Activated naive CD8-positive, alpha-beta T cell treated with anti-CD3 and anti-CD28 coated beads, Interleukin-2, amount 10 ng/mL, durations not matched to agents 7 days and 5 days (primary cell): Measurements from ENCODE around the gene HDAC11. TPM values are rescaled to one million over a fixed set of nuclear protein-coding genes. Genes with fewer than 3 reads are reported as not detected.

Source experiments
- ATAC-seq: fragments of 150-1000 bp; cut with Tn5 transposase; one replicate; pipeline ENCODE4 v1.10.0; 2021; ENCODE audit warnings: low read depth, moderate library complexity
- POLR2A ChIA-PET: fragments of 350-600 bp; sonication (Branson Sonifier 250); formaldehyde crosslinking; loops from one replicate; lab custom pipeline; 2021; ENCODE audit warnings: antibody characterized with exemption; lab: Charles Lee
- DNase-seq: peaks from one replicate; pipeline ENCODE4 v3.0.0; 2021
- H3K27ac Mint-ChIP-seq: one replicate; pipeline ENCODE4 v1.8.0; 2022; ENCODE audit warnings: mild to moderate bottlenecking, mixed read lengths
- H3K27me3 Mint-ChIP-seq: one replicate; pipeline ENCODE4 v1.8.0; 2022; ENCODE audit warnings: mild to moderate bottlenecking, moderate library complexity, mixed read lengths
- H3K36me3 Mint-ChIP-seq: one replicate; pipeline ENCODE4 v1.8.0; 2021; ENCODE audit warnings: mild to moderate bottlenecking, mixed read lengths
- H3K4me1 Mint-ChIP-seq: one replicate; pipeline ENCODE4 v1.8.0; 2021; ENCODE audit warnings: mixed read lengths
- H3K4me3 Mint-ChIP-seq: one replicate; pipeline ENCODE4 v1.8.0; 2022; ENCODE audit warnings: mild to moderate bottlenecking, moderate library complexity, mixed read lengths
- H3K9me3 Mint-ChIP-seq: one replicate; pipeline ENCODE4 v1.8.0; 2021; ENCODE audit warnings: mixed read lengths
- total RNA-seq, 2 experiments: library from RNA; stranded (reverse); gene quantifications; one replicate each; pipeline ENCODE4 v1.2.3, GENCODE V29; 2021

Gene HDAC11
- total RNA-seq, 2 experiments from 2014 or later: 4.1 to 4.9 TPM

GRCh38 chr3:13544293-13544831, 64.3 kb downstream of the HDAC11 start:
- peaks cover 41% of the 10 kb centered on the region for H3K27me3 Mint-ChIP-seq
- POLR2A ChIA-PET: interaction anchor here (1.0 to 1.7 kb wide), 3 partner anchors 15 to 198 kb away, joined by 3 to 5 read pairs (median 4); no protein-coding TSS in a partner anchor
- peaks cover 29% of the 10 kb centered on the region for H3K4me1 Mint-ChIP-seq
- peak overlapping the region; percentile 44 for H3K4me3 Mint-ChIP-seq
- peaks cover 5% of the 10 kb centered on the region for H3K36me3 Mint-ChIP-seq
- H3K9me3 Mint-ChIP-seq: peaks cover 8% of the 10 kb centered on the region
- H3K27ac Mint-ChIP-seq: no peak overlapping the region
- DNase-seq (peak; percentile 77), ATAC-seq (peak; percentile 97)

- peak overlapping the region; percentile 44 for H3K4me3 Mint-ChIP-seq
- no peak overlapping the region for H3K27ac Mint-ChIP-seq
- peaks cover 45% of the 10 kb centered on the region for H3K27me3 Mint-ChIP-seq
- peaks cover 8% of the 10 kb centered on the region for H3K9me3 Mint-ChIP-seq
- peaks cover 5% of the 10 kb centered on the region for H3K36me3 Mint-ChIP-seq
- peaks cover 34% of the 10 kb centered on the region for H3K4me1 Mint-ChIP-seq
- POLR2A ChIA-PET: interaction anchor here (1.2 to 1.7 kb wide), 2 partner anchors 77 to 199 kb away, joined by 3 to 5 read pairs; no protein-coding TSS in a partner anchor
- ATAC-seq (no peak), DNase-seq (no peak)
Observed at GRCh38 chr3:13544951-13545651, 65.0 kb downstream of the HDAC11 start.

GRCh38 chr3:13545952-13546454, 65.9 kb downstream of the HDAC11 start:
- peaks cover 5% of the 10 kb centered on the region for H3K9me3 Mint-ChIP-seq
- peaks cover 3% of the 10 kb centered on the region for H3K36me3 Mint-ChIP-seq
- DNase-seq: no peak
- POLR2A ChIA-PET: no interaction called here
- H3K4me1 Mint-ChIP-seq: peaks cover 34% of the 10 kb centered on the region
- no peak for ATAC-seq
- peaks cover 47% of the 10 kb centered on the region for H3K27me3 Mint-ChIP-seq
- H3K4me3 Mint-ChIP-seq: no peak overlapping the region
- H3K27ac Mint-ChIP-seq: no peak overlapping the region

- Mint-ChIP-seq H3K4me3 (no peak overlapping the region), H3K36me3 (peaks cover 3% of the 10 kb centered on the region)
- POLR2A ChIA-PET: no interaction called here
Observed at GRCh38 chr3:13546667-13547171, 66.6 kb downstream of the HDAC11 start.

GRCh38 chr3:13547591-13548371, 67.7 kb downstream of the HDAC11 start:
- POLR2A ChIA-PET: no interaction called here
- H3K9me3 Mint-ChIP-seq: no peaks in the 10 kb centered on the region
- no peak overlapping the region for H3K27ac Mint-ChIP-seq
- H3K36me3 Mint-ChIP-seq: no peaks in the 10 kb centered on the region
- peaks cover 44% of the 10 kb centered on the region for H3K27me3 Mint-ChIP-seq
- no peak for DNase-seq
- no peak for ATAC-seq
- H3K4me1 Mint-ChIP-seq: peaks cover 32% of the 10 kb centered on the region
- H3K4me3 Mint-ChIP-seq: peak overlapping the region; percentile 57

More at GRCh38 chr3:13546667-13547171, 66.6 kb downstream of the HDAC11 start:
- Mint-ChIP-seq H3K9me3 (peaks cover 5% of the 10 kb centered on the region), H3K27me3 (peaks cover 47% of the 10 kb centered on the region), H3K4me1 (peaks cover 32% of the 10 kb centered on the region), H3K27ac (no peak overlapping the region)
- no peak for ATAC-seq
- DNase-seq: no peak

- peaks cover 53% of the 10 kb centered on the region for H3K27me3 Mint-ChIP-seq
- H3K36me3 Mint-ChIP-seq: no peaks in the 10 kb centered on the region
- H3K9me3 Mint-ChIP-seq: no peaks in the 10 kb centered on the region
- peak within 1 kb of the TSS; percentile 74 for H3K4me3 Mint-ChIP-seq
- DNase-seq (peak; percentile 55), ATAC-seq (no peak)
- peaks cover 30% of the 10 kb centered on the region for H3K4me1 Mint-ChIP-seq
- H3K27ac Mint-ChIP-seq: peak within 1 kb of the TSS; percentile 5
- POLR2A ChIA-PET: interaction anchor here (1.0 kb wide), 1 partner anchor 33 kb away, joined by 3 read pairs; no protein-coding TSS in a partner anchor
Observed at GRCh38 chr3:13548696-13549622, 68.9 kb downstream of the HDAC11 start, which contains the start of gene FBLN2. FBLN2 (plus strand) TSS chr3:13549125; CDS start chr3:13570356, 21,231 bp downstream.

GRCh38 chr3:13549623-13550422, 69.7 kb downstream of the HDAC11 start:
- Mint-ChIP-seq H3K27me3 (peaks cover 56% of the 10 kb centered on the region), H3K36me3 (no peaks in the 10 kb centered on the region), H3K4me1 (peaks cover 22% of the 10 kb centered on the region), H3K4me3 (peak overlapping the region; percentile 74), H3K9me3 (no peaks in the 10 kb centered on the region), H3K27ac (peak overlapping the region; percentile 5)
- POLR2A ChIA-PET: interaction anchor here (1.0 kb wide), 1 partner anchor 32 kb away, joined by 3 read pairs; no protein-coding TSS in a partner anchor
- ATAC-seq: peak; percentile 59
- no peak for DNase-seq

GRCh38 chr3:13550423-13550690, 70.3 kb downstream of the HDAC11 start:
- H3K4me3 Mint-ChIP-seq: no peak overlapping the region
- no peaks in the 10 kb centered on the region for H3K36me3 Mint-ChIP-seq
- no peaks in the 10 kb centered on the region for H3K9me3 Mint-ChIP-seq
- no peak for DNase-seq
- no peak overlapping the region for H3K27ac Mint-ChIP-seq
- peaks cover 54% of the 10 kb centered on the region for H3K27me3 Mint-ChIP-seq
- POLR2A ChIA-PET: no interaction called here
- H3K4me1 Mint-ChIP-seq: peaks cover 16% of the 10 kb centered on the region
- no peak for ATAC-seq

- Mint-ChIP-seq H3K4me1 (peaks cover 11% of the 10 kb centered on the region), H3K9me3 (no peaks in the 10 kb centered on the region), H3K36me3 (no peaks in the 10 kb centered on the region), H3K27me3 (peaks cover 49% of the 10 kb centered on the region), H3K27ac (no peak overlapping the region), H3K4me3 (no peak overlapping the region)
- DNase-seq (no peak), ATAC-seq (no peak)
- POLR2A ChIA-PET: no interaction called here
Observed at GRCh38 chr3:13550791-13551360, 70.8 kb downstream of the HDAC11 start.

- no peak for ATAC-seq
- H3K27ac Mint-ChIP-seq: no peak overlapping the region
- H3K4me1 Mint-ChIP-seq: peaks cover 13% of the 10 kb centered on the region
- H3K27me3 Mint-ChIP-seq: peaks cover 33% of the 10 kb centered on the region
- H3K4me3 Mint-ChIP-seq: no peak overlapping the region
- POLR2A ChIA-PET: no interaction called here
- no peak for DNase-seq
- H3K9me3 Mint-ChIP-seq: no peaks in the 10 kb centered on the region
- no peaks in the 10 kb centered on the region for H3K36me3 Mint-ChIP-seq
Observed at GRCh38 chr3:13552857-13553652, 72.9 kb downstream of the HDAC11 start.

GRCh38 chr3:13553686-13554085, 73.6 kb downstream of the HDAC11 start:
- Mint-ChIP-seq H3K4me3 (no peak overlapping the region), H3K27ac (no peak overlapping the region), H3K27me3 (peaks cover 27% of the 10 kb centered on the region), H3K9me3 (no peaks in the 10 kb centered on the region), H3K36me3 (no peaks in the 10 kb centered on the region), H3K4me1 (peaks cover 10% of the 10 kb centered on the region)
- POLR2A ChIA-PET: no interaction called here
- DNase-seq: no peak
- no peak for ATAC-seq
